B cell (primary cell): ENCODE measurements around the gene GNPDA2.

Experiments
- CTCF ChIP-seq: fragments of 200-600 bp; IDR thresholded peaks from one replicate; pipeline ENCODE4 v1.8.0; 2022; ENCODE audit warnings: antibody characterized with exemption, mild to moderate bottlenecking
- EZH2 ChIP-seq: IDR thresholded peaks from 2 replicates; pipeline ENCODE4 v1.6.1; 2012; ENCODE audit warnings: borderline replicate concordance, low read depth, mild to moderate bottlenecking, moderate library complexity, low read length; ENCODE audit not compliant: insufficient read depth, poor library complexity, severe bottlenecking

GRCh38 chr4:44679060-44679459 is 47.3 kb downstream of the GNPDA2 start:
- TF ChIP-seq CTCF, result no peak
- TF ChIP-seq EZH2, result no peak
